ENCODE results near the gene SEMA3F.

DNA sequence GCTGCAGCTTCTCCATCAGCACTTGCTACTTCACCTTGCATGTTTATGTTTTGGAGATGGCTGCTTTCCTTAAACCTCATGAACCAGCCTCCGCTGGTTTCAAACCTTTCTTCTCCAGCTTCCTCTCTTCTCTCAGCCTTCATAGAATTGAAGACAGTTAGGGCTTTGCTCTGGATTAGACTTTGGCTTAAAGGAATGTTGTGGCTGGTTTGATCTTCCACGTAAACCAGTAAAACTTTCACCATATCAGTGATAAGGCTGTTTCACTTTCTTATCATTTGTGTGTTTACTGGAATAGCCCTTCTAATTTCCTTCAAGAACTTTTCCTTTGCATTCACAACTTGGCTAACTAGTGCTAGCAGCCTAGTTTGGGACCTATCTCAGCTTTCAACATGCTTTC is 24.6 kb downstream of the SEMA3F start:
- TF ChIP-seq, protein P1, sequence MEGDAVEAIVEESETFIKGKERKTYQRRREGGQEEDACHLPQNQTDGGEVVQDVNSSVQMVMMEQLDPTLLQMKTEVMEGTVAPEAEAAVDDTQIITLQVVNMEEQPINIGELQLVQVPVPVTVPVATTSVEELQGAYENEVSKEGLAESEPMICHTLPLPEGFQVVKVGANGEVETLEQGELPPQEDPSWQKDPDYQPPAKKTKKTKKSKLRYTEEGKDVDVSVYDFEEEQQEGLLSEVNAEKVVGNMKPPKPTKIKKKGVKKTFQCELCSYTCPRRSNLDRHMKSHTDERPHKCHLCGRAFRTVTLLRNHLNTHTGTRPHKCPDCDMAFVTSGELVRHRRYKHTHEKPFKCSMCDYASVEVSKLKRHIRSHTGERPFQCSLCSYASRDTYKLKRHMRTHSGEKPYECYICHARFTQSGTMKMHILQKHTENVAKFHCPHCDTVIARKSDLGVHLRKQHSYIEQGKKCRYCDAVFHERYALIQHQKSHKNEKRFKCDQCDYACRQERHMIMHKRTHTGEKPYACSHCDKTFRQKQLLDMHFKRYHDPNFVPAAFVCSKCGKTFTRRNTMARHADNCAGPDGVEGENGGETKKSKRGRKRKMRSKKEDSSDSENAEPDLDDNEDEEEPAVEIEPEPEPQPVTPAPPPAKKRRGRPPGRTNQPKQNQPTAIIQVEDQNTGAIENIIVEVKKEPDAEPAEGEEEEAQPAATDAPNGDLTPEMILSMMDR (conservative IDR thresholded peaks at IDR 0.05; ENCODE audit: low read depth, low read length): no peak
- no peak for TF ChIP-seq EZH2 (IDR thresholded peaks at IDR 0.05; ENCODE audit: borderline replicate concordance, low read depth, low read length, poor library complexity, severe bottlenecking)

Measured in A673 (cell line).